ENCODE measurements around the gene RASSF5.
A peak's percentile ranks its signal among the peaks of the same experiment; 100 is the strongest.
"Not testable (repeated sequence)": the region's sequence is repeated elsewhere in the genome, so short reads cannot be mapped to it uniquely, and the experiment has no call there.

The RASSF5 gene

GRCh38 chr1:206477110-206477509, 30.2 kb upstream of the RASSF5 start:
- no peak for DNase-seq

- no peak for DNase-seq
Observed at GRCh38 chr1:206477581-206478380, 29.6 kb upstream of the RASSF5 start.

- no peak for DNase-seq
Observed at GRCh38 chr1:206478746-206479145, 28.6 kb upstream of the RASSF5 start.

GRCh38 chr1:206479183-206480125, 27.9 kb upstream of the RASSF5 start:
- peak; percentile 74 for DNase-seq

- no peak for DNase-seq
Observed at GRCh38 chr1:206480211-206480610, 27.1 kb upstream of the RASSF5 start.

GRCh38 chr1:206482611-206483010, 24.7 kb upstream of the RASSF5 start:
- DNase-seq = no peak

GRCh38 chr1:206483864-206484263, 23.5 kb upstream of the RASSF5 start:
- DNase-seq = not testable (repeated sequence)

GRCh38 chr1:206484901-206485300, 22.4 kb upstream of the RASSF5 start:
- DNase-seq = no peak

- no peak for DNase-seq
Observed at GRCh38 chr1:206486995-206487788, 20.1 kb upstream of the RASSF5 start.

GRCh38 chr1:206487970-206488369, 19.4 kb upstream of the RASSF5 start:
- no peak for DNase-seq

GRCh38 chr1:206488466-206488865, 18.9 kb upstream of the RASSF5 start:
- DNase-seq = no peak

GRCh38 chr1:206489980-206490770, 17.2 kb upstream of the RASSF5 start:
- peak; percentile 84 for DNase-seq

- no peak for DNase-seq
Observed at GRCh38 chr1:206490771-206491405, 16.4 kb upstream of the RASSF5 start.

GRCh38 chr1:206491616-206492015, 15.7 kb upstream of the RASSF5 start:
- no peak for DNase-seq

GRCh38 chr1:206492589-206492988, 14.7 kb upstream of the RASSF5 start:
- DNase-seq = no peak

GRCh38 chr1:206493279-206493678, 14.1 kb upstream of the RASSF5 start:
- DNase-seq = no peak

GRCh38 chr1:206495011-206495461, 12.3 kb upstream of the RASSF5 start:
- no peak for DNase-seq

GRCh38 chr1:206495493-206496046, 11.8 kb upstream of the RASSF5 start:
- no peak for DNase-seq

- no peak for DNase-seq
Observed at GRCh38 chr1:206496131-206496793, 11.1 kb upstream of the RASSF5 start.

GRCh38 chr1:206497363-206497762, 10.0 kb upstream of the RASSF5 start:
- no peak for DNase-seq

- DNase-seq = no peak
Observed at GRCh38 chr1:206497774-206498173, 9.6 kb upstream of the RASSF5 start.
